ENCODE measurements around the gene KRT15.
"Not testable (repeated sequence)": the region's sequence is repeated elsewhere in the genome, so short reads cannot be mapped to it uniquely, and the experiment has no call there.

KRT15 gene

GRCh38 chr17:41542786-41543185 is 24.1 kb upstream of the KRT15 start:
- DNase-seq: not testable (repeated sequence)

DNA sequence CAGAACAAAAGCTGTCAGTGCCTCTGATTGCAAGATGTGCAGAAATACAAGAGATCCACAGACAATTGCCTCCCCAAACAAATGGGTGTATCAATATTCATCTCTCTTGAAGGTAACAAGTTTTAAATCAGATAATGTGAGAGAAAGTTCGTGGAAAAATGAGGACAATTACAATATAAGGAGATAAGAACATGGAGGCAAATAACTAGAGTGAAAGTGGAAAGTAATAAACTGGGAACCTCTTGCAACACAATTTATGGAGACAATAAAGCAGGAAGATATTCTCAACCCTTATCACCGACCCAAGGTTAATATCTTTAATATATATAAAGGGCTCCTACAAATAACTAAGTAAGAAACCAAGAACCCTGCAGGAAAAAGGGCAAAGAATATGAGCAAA is 23.7 kb upstream of the KRT15 start:
- no peak for DNase-seq

DNA sequence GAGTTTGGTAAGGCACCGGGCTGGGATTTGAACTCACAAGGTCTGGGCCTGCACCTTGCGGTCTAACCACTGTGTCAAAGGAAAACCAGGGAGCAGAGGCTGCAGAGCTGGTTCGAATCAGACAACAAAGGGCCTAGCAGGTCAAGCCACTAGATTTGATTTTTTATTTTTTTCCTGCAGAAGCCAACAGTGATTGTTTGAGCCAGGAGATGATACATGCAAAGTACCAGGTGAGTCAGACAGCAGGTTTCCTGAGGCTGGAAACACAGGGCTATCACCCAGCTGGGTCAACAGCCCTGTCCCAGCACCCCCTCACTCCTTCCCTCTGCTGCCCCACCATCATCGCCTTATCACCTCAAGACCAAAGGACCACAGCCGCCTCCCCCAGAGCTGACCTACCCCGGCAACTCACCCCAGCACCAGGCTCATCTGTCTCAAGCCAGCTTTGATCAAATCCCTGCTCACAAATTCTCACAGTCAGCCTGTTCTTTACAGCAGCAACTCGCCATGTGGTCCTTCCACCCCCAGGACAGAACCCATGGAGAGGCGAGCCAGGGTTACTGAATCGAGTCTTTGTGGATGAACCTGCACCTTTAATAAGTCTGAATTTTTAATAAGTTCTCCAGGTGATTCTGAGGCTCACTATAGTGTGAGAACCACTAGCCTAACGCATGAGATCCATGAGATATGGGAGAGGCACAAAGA is 22.4 kb upstream of the KRT15 start:
- DNase-seq: no peak

DNA sequence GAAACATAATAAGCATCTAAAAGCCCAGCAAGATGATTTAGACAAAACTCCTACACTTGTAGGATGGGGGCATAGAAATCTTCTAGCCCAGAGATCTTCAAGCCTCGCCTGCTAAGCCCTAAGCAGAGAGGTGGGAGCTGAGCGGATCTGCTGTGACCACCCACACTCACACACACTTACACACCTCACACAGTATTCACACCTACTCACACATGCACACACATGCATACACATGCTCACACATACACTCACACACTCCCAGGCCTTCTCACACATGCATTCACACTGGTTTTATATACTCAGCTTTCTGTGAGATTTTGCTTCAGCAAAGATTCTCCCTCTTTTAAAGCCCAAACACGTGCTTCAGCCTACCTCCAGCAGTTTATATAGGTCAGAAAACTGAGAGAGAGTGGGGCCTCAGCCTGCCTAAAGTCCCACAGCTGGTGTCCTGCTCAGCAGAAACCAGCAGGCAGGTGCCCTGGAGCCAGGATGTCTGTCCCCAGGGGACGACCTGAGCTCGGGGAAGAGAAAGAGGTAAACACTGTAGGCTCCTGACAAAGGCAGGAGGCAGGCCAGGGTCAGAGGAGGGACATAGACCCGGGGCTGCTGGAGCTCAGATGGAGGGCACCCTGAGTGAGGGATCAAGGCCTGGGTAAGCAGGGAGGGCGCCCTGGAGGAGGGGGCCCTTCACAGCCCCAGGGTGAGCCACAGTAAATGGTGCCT is 21.4 kb upstream of the KRT15 start:
- DNase-seq: no peak

GRCh38 chr17:41539071-41539492 is 20.4 kb upstream of the KRT15 start:
- DNase-seq: no peak

DNA sequence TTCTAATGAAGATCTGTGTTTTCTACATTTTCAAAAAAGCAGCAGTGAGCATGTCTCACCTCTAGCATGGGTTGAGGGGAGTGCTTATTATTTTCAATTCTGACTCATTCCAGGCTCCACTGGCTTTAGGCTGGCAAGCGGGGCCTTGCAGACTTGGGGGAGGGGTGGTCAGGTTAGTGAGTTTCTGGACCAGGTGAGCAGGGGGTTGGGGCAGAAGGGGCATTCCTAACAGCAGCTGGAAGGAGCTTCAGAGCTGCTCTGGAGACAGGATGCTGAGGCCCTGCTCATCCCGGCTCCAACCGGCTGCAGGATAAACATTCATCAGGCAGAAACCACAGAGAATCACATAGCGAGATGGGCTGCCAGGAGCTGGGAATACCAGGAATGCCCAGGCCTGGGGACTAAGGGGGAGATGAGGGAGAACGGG is 19.9 kb upstream of the KRT15 start:
- DNase-seq: no peak

GRCh38 chr17:41537990-41538389 is 19.3 kb upstream of the KRT15 start:
- DNase-seq: no peak

GRCh38 chr17:41537614-41537954 is 18.9 kb upstream of the KRT15 start:
- no peak for DNase-seq

GRCh38 chr17:41536741-41537613 is 18.3 kb upstream of the KRT15 start:
- no peak for DNase-seq

GRCh38 chr17:41535764-41536481 is 17.2 kb upstream of the KRT15 start:
- DNase-seq: no peak

DNA sequence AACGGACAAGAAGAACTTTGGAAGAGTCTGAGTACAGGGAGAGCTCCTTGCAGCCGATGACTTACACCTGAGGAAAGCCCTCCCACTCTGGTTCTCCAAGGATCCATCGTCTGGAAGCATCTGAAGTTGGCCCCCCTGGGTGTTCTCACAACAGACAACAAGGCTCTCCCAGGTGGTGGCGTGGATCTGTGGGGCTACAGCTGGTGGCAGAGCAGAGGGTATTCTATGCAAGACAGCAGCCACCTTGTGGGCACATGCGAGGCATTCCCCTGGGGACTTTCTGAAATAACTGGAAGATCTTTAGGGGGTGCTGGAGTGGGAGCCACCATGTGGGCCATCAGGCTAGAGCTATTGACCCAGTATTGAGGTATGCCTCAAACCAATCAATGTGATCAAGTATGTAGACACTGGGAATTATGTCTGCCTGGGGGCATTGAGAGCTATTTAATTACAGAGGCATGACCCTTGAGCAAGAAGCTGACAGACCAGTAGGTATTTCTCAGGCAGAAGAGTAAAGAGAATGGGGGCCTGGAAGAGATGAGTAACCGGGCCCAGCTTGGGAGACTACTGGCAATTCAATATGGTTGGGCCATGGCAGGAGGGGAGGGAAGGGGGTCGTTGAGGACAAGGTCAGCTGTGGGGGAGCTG is 16.3 kb upstream of the KRT15 start:
- no peak for DNase-seq

- DNase-seq: no peak
Measured at GRCh38 chr17:41533613-41534012, 14.9 kb upstream of the KRT15 start.

GRCh38 chr17:41532947-41533570 is 14.4 kb upstream of the KRT15 start:
- DNase-seq: no peak

DNA sequence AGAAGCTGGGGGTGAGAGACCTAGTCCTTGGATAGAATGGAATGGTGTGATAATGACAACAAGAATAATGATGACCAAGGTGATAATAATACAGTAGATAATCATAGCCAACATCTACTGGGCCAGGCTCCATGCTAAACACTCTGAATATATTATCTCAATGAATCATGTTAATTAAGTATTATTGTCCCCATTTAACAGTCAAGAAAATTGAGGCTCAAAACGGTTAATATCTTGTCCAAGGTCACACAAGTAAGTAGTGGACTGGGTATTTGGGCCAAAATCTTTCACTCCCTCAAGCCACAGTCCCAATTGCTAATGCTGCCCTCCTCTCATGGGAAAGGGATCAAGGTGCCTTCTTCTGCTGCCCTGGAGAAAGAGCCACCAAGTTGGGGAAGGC is 13.3 kb upstream of the KRT15 start:
- DNase-seq: no peak

DNA sequence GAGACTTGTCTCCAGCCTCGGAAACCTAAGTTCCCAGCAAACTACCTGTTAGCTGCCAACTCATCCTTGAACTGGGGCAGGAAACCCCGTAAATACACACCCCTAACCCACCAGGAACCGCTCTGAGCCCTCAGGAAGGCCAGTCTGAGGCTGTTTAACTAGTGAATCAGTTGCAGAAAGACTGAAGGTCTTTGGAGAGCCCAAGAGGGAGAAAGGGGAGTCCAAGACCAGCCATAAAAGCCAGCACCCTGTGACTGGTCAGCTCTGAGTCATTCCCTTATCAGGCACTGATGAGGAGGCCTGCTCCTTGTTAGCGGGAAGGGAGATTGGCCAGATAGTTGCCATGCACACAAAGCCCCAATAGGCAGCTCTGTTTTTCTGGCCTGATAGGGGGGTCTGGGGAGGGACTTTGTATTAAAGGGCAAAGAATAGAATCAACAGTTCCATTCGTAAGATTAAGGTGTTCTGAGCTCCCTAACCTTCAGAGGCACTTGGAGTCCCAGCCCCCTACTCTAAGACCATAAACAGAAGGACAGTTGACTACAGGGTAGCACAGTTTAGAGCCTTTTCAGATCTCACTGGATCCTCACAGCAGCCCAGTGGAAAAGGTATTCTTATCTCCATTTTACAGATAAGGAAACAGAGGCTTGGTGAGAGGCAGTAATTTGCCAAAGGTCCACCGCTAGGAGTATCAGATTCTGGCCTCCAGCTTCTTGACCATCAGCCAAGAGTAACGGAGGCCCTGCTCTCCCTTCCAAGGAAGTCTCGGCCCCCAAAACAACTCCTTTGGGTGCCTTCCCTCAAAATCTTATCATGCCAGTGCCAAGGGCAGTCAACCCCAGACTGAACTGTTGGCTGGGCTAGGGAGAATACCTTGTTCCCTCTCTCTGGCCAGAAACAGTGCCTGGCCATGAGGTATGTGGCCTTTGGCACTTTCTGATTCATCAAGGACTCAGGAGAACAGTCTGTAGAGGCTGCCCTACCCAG is 11.7 kb upstream of the KRT15 start:
- no peak for DNase-seq

DNA sequence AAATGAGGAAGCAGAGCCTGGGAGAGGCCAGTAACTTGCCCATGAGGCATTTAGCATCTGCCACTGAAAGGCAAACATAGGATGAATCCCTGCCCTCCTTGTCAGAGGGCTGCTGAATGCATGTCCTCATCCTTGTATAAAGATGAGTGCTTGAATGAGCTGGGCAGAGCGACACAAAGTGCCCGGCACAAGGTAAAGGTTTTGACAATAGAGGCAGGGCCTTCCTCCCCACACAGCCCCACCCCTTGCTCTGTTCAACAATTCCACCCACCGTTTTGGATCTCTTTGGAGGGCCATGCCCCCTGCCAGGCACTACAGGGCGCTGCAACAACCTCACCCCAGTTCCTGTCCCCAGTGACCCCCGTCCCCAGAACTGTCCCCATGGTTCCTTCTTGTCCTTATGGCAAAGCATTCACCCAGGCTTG is 10.8 kb upstream of the KRT15 start:
- peak; percentile 16 to 69 for DNase-seq

DNA sequence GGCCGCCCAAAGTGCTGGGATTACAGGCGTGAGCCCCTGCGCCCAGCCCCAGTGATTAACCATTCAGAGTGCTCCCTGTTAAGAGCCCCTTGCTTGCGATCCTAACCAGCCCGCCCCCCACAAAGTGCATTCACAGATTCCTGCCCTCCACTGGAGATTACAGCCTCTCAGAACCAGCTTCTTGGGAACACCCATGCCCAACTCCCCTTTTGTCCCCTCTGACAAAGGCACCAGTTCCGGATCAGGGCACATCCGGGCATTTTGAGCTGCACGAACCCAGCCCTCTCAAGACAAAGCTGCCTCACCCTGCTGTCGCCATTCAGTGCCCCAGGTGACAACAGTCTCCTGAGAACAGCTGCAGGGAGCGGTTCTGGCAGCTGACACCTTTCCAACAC is 10.3 kb upstream of the KRT15 start:
- peak; percentile 43 to 69 for DNase-seq

DNA sequence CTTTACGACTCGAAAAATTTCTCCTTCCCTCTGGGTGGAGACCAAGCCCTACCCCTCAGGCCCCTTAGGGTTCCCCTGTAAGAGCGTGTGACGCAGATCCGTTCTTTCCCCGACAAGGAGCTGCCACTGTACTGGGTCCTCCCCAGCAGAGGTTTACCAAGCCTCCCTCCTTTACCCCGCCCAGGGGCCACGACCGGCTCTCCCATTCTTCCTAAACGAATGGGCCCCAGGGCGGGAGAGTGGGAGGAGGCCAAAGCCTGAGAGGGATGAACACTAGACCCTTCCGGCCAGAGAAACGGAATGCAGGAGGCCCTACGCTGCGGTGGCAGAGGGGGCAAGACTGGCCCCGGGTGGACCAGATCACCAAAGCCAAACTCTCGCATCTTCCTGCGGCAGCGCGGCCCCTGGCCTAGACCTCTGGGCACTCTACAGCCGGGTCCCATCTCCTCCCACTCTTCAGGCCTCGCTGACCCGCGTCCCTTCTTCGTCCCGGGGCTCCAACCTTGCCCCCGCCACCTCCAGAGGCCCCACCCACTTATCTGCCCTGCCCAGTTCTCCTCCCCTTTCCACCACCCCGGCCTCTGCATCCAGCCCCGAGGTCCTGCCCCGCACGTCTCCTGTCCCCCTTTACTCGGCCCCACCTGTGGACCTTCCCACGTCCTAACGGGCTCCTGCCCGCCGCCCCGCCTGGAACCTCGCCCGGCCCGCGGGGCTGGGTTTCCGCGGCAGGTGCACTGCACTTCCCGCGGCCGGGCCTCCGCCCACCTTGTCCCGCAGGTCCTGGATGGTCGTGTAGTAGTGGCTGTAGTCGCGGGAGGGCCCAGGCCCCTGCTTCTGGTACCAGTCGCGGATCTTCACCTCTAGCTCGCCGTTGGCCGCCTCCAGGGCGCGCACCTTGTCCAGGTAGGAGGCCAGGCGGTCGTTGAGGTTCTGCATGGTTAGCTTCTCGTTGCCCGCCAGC is 8.7 kb upstream of the KRT15 start:
- no peak for DNase-seq

GRCh38 chr17:41524261-41524660 is 5.6 kb upstream of the KRT15 start:
- DNase-seq: no peak

Measured in NCI-H187 (cell line).